ENCODE measurements around the gene C1orf159. TPM values are rescaled to one million over a fixed set of nuclear protein-coding genes. Genes with fewer than 3 reads are reported as not detected.
A peak's percentile ranks its signal among the peaks of the same experiment; 100 is the strongest.

C1orf159 gene
- total and polyA plus RNA-seq, 9 of the 15 experiments (the other 6 are each of a cell fraction or from before 2014, with no cell fraction given): 0.28 to 54.9 (median 10.6) TPM

DNA sequence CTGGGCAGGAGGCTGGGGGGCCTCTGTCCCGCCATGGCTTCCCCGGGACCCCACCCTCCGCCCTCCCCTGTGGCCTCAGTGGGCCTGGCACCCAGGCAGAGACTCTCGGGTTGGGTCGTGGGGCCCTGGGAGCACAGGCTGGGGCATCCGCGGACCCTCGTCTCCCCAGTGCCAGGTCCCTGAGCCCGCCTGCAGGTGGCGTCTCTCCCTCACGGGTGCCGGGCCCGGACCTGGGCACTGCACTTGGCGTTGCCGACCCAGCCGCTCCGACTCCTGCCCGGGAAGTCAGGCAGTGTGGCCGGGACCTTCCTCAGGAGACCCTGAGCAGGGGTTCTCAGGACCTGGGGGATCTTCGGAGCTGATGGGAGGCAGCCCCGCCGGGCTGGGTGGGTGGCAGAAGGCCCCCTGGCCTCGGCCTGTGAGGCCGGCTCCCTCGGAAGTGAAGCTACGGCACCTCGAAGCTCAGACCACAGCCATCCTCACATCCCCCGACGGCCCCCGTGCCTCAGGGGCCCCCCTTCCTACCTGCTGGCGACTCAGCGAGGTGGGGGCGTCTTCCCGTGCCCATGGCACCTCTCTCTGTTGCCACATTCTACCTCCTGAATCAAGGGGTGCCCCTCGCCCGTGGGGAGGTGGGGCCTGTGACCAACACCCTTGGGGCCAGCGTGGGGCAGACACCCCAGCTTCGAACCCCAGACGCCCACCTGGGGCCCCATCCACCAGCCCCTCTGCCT lies 6.4 kb upstream of the C1orf159 start (continued):
- TF ChIP-seq PHF21A (IDR thresholded peaks at IDR 0.05; ENCODE audit: borderline replicate concordance, low read depth) (no peak), ZBTB8A (IDR thresholded peaks at IDR 0.05; ENCODE audit: partially characterized antibody) (no peak), SMC3 (conservative IDR thresholded peaks at IDR 0.05; ENCODE audit: insufficient read depth, low read depth, low read length) (peak; percentile 93), RAD21 (CRISPR knock-in tag; conservative IDR thresholded peaks at IDR 0.05 in 1 of 2, IDR thresholded peaks at IDR 0.05 in 1 of 2) (peak; percentile 97 to 99), ILK (tag; IDR thresholded peaks at IDR 0.05; ENCODE audit: borderline replicate concordance, low read depth) (no peak), RFX1 (IDR thresholded peaks at IDR 0.05) (no peak), GATAD2A (IDR thresholded peaks at IDR 0.05) (0 out of 2 replicates have a peak, but pooled peaks have one; percentile 30), SP1 (CRISPR knock-in tag; IDR thresholded peaks at IDR 0.05) (no peak), PHB (CRISPR knock-in tag; IDR thresholded peaks at IDR 0.05) (no peak), NRF1 (conservative IDR thresholded peaks at IDR 0.05 in 1 of 2, IDR thresholded peaks at IDR 0.05 in 1 of 2) (0 out of 4 replicates have a peak, but pooled peaks of 1 of the 2 experiments have one; percentile 29), CXXC5 (CRISPR knock-in tag; IDR thresholded peaks at IDR 0.05) (peak; percentile 40; the same call in 1 of the 2 replicates), ZNF12 (CRISPR knock-in tag; IDR thresholded peaks at IDR 0.05) (0 out of 2 replicates have a peak, but pooled peaks have one; percentile 33)
- TF ChIP-seq, protein P1, sequence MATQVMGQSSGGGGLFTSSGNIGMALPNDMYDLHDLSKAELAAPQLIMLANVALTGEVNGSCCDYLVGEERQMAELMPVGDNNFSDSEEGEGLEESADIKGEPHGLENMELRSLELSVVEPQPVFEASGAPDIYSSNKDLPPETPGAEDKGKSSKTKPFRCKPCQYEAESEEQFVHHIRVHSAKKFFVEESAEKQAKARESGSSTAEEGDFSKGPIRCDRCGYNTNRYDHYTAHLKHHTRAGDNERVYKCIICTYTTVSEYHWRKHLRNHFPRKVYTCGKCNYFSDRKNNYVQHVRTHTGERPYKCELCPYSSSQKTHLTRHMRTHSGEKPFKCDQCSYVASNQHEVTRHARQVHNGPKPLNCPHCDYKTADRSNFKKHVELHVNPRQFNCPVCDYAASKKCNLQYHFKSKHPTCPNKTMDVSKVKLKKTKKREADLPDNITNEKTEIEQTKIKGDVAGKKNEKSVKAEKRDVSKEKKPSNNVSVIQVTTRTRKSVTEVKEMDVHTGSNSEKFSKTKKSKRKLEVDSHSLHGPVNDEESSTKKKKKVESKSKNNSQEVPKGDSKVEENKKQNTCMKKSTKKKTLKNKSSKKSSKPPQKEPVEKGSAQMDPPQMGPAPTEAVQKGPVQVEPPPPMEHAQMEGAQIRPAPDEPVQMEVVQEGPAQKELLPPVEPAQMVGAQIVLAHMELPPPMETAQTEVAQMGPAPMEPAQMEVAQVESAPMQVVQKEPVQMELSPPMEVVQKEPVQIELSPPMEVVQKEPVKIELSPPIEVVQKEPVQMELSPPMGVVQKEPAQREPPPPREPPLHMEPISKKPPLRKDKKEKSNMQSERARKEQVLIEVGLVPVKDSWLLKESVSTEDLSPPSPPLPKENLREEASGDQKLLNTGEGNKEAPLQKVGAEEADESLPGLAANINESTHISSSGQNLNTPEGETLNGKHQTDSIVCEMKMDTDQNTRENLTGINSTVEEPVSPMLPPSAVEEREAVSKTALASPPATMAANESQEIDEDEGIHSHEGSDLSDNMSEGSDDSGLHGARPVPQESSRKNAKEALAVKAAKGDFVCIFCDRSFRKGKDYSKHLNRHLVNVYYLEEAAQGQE (IDR thresholded peaks at IDR 0.05; ENCODE audit: borderline replicate concordance): peak; percentile 95
- TF ChIP-seq, protein P1 (CRISPR knock-in tag; IDR thresholded peaks at IDR 0.05; ENCODE audit: low read depth): no peak
- TF ChIP-seq, protein P2, sequence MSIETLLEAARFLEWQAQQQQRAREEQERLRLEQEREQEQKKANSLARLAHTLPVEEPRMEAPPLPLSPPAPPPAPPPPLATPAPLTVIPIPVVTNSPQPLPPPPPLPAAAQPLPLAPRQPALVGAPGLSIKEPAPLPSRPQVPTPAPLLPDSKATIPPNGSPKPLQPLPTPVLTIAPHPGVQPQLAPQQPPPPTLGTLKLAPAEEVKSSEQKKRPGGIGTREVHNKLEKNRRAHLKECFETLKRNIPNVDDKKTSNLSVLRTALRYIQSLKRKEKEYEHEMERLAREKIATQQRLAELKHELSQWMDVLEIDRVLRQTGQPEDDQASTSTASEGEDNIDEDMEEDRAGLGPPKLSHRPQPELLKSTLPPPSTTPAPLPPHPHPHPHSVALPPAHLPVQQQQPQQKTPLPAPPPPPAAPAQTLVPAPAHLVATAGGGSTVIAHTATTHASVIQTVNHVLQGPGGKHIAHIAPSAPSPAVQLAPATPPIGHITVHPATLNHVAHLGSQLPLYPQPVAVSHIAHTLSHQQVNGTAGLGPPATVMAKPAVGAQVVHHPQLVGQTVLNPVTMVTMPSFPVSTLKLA (conservative IDR thresholded peaks at IDR 0.05): no peak
- TF ChIP-seq, protein P3, sequence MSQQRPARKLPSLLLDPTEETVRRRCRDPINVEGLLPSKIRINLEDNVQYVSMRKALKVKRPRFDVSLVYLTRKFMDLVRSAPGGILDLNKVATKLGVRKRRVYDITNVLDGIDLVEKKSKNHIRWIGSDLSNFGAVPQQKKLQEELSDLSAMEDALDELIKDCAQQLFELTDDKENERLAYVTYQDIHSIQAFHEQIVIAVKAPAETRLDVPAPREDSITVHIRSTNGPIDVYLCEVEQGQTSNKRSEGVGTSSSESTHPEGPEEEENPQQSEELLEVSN (IDR thresholded peaks at IDR 0.05; ENCODE audit: borderline replicate concordance in 1 of 2, extremely low read depth in 1 of 2, insufficient read depth in 1 of 2, insufficient read length in 1 of 2, low read depth in 1 of 2, low read length in 1 of 2, poor library complexity in 1 of 2, severe bottlenecking in 1 of 2): peak in 1 of 2 experiments; percentile 15
